ENCODE data around the gene CRYBB3. TPM values are rescaled to one million over a fixed set of nuclear protein-coding genes. Genes with fewer than 3 reads are reported as not detected.

CRYBB3 gene
- total and polyA plus RNA-seq, 2 donors (not counting 3 experiments of a cell fraction or from before 2014, with no cell fraction given) = 0.59 to 1.2 TPM

DNA sequence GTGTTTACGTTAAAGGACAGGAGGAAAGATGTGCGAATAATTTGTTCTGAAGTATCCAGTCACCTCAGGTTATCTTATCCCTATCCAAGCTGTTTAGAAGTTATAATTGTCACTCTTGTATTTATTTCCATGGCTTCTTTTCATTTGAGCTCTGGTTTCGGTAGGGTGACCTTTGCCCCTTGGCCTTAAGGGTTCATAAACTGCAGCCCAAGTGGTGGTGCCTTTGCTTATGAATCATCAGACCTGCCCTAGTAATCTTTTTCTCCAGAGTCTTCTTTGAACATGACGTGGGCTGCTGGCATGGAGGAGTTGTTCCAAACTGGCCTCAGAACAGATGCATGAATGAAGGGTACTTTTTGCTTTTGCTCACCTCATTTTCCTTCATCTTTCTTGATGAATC is 6.5 kb upstream of the CRYBB3 start:
- H3K9ac ChIP-seq (replicated peaks; ENCODE audit: extremely low read depth, insufficient read depth, low read length) = no peak overlapping the region
- H3K4me1 ChIP-seq (ENCODE audit: control insufficient read depth, extremely low read depth, insufficient read depth, low read length) = no peaks in the 10 kb centered on the region
- peaks cover 3% of the 10 kb centered on the region for H4K20me1 ChIP-seq (replicated peaks; ENCODE audit: control insufficient read depth, extremely low read depth, insufficient read depth, low read length)
- no peak for TF ChIP-seq GATA2 (IDR thresholded peaks at IDR 0.05; ENCODE audit: insufficient read depth, insufficient read length, low read depth, low read length)
- TF ChIP-seq CTCF (IDR thresholded peaks at IDR 0.05; ENCODE audit: extremely low read depth in 1 of 2, insufficient read depth in 1 of 2, low read depth in 1 of 2, low read length in 2 of 2) = no peak
- no peak for TF ChIP-seq FOS (IDR thresholded peaks at IDR 0.05; ENCODE audit: borderline replicate concordance, insufficient read depth, low read length)
- TF ChIP-seq MYC (IDR thresholded peaks at IDR 0.05; ENCODE audit: low read depth, low read length) = no peak
- TF ChIP-seq POLR2AphosphoS5 (IDR thresholded peaks at IDR 0.05; ENCODE audit: insufficient read depth, low read depth, low read length) = no peak
- no peak for TF ChIP-seq JUN (IDR thresholded peaks at IDR 0.05; ENCODE audit: borderline replicate concordance, insufficient read depth, insufficient read length, low read depth)
- TF ChIP-seq POLR2A (IDR thresholded peaks at IDR 0.05; ENCODE audit: low read depth, low read length) = no peak
- TF ChIP-seq, protein P1, sequence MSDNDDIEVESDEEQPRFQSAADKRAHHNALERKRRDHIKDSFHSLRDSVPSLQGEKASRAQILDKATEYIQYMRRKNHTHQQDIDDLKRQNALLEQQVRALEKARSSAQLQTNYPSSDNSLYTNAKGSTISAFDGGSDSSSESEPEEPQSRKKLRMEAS (IDR thresholded peaks at IDR 0.05; ENCODE audit: insufficient read depth, insufficient read length) = no peak
- no peak for TF ChIP-seq EZH2 (IDR thresholded peaks at IDR 0.05; ENCODE audit: borderline replicate concordance, low read depth, low read length, severe bottlenecking)
- no TSS peak for BruUV-seq (replicated peaks)
- intact Hi-C loops (cut with micrococcal nuclease) = no loop called here
- dilution Hi-C loops (cut with MboI; ENCODE audit: extremely low pct_ligation_motif_present, low sequenced_read_pairs) = no loop called here
- H3K9me1 ChIP-seq (replicated peaks; ENCODE audit: control insufficient read depth, extremely low read depth, insufficient read depth, low read length) = no peaks in the 10 kb centered on the region
- DNase-seq (ENCODE audit: low read depth, low spot score) (no peak), FAIRE-seq (no peak)
- H3K27ac ChIP-seq (ENCODE audit: insufficient read depth, low read depth, low read length) = no peak overlapping the region
- H3K27me3 ChIP-seq (ENCODE audit: control insufficient read depth in 2 of 2, insufficient read depth in 2 of 2, low read length in 2 of 2) = no peaks in the 10 kb centered on the region
- H3K4me2 ChIP-seq (ENCODE audit: insufficient read depth, low read length) = no peak overlapping the region
- no peak overlapping the region for H3K4me3 ChIP-seq (replicated peaks in 1 of 3; ENCODE audit: insufficient read depth in 1 of 3, low read depth in 1 of 3, low read length in 3 of 3)
- no peak overlapping the region for H2AFZ ChIP-seq (ENCODE audit: low read depth, low read length)
- ChIA-PET POLR2A (no interaction called here), CTCF (interaction anchor here (1.6 kb wide), 1 partner anchor 9 kb away, joined by 8 read pairs; no protein-coding TSS in a partner anchor)
- peaks cover 13 to 38% of the 10 kb centered on the region in 2 experiments for H3K36me3 ChIP-seq (ENCODE audit: control insufficient read depth in 2 of 2, extremely low read depth in 1 of 2, insufficient read depth in 2 of 2, low read length in 2 of 2)
- H3K9me3 ChIP-seq (replicated peaks; ENCODE audit: control insufficient read depth, insufficient read depth, low read length) = no peaks in the 10 kb centered on the region
- H3K79me2 ChIP-seq (ENCODE audit: control insufficient read depth, insufficient read depth, low read length) = no peaks in the 10 kb centered on the region

Data from endothelial cell of umbilical vein (primary cell).